SJSA1 (cell line): ENCODE measurements around the gene IMPDH1. TPM values are rescaled to one million over a fixed set of nuclear protein-coding genes. Genes with fewer than 3 reads are reported as not detected.

ENCODE experiments used
- DNase-seq, 2 experiments: peaks; one replicate each; pipeline ENCODE4 v3.0.0-alpha.2; 2015 to 2020; ENCODE audit warnings: low spot score in 2 of 2, low read depth in 1 of 2
- H3K27ac ChIP-seq: fragments of 250-450 bp; sonication (Bioruptor Pico); 2 replicates; pipeline ENCODE4 v1.5.1; 2020; ENCODE audit warnings: mild to moderate bottlenecking, moderate library complexity
- H3K27me3 ChIP-seq: fragments of 250-450 bp; sonication (Bioruptor Pico); replicated peaks from 2 replicates; pipeline ENCODE4 v1.5.1; 2020; ENCODE audit warnings: mild to moderate bottlenecking, moderate library complexity
- H3K36me3 ChIP-seq: fragments of 250-450 bp; sonication (Bioruptor Pico); 2 replicates; pipeline ENCODE4 v1.5.1; 2020; ENCODE audit warnings: mild to moderate bottlenecking
- H3K4me1 ChIP-seq: fragments of 250-450 bp; sonication (Bioruptor Pico); replicated peaks from 2 replicates; pipeline ENCODE4 v1.6.1; 2021; ENCODE audit warnings: mild to moderate bottlenecking
- H3K4me3 ChIP-seq: fragments of 250-450 bp; sonication (Bioruptor Pico); 2 replicates; pipeline ENCODE4 v1.5.1; 2020; ENCODE audit warnings: mild to moderate bottlenecking
- H3K9me3 ChIP-seq: fragments of 250-450 bp; sonication (Bioruptor Pico); replicated peaks from 2 replicates; pipeline ENCODE4 v1.5.1; 2020; ENCODE audit warnings: mild to moderate bottlenecking
- total RNA-seq: library from RNA; depleted of rRNA; stranded (reverse); fragments of >200 nt; shearing (Covaris generic); gene quantifications from 2 replicates; pipeline ENCODE4 v1.2.3, GENCODE V29; 2014

IMPDH1 gene
- total RNA-seq, 1 experiment from 2014 or later = 53.6 TPM

DNA sequence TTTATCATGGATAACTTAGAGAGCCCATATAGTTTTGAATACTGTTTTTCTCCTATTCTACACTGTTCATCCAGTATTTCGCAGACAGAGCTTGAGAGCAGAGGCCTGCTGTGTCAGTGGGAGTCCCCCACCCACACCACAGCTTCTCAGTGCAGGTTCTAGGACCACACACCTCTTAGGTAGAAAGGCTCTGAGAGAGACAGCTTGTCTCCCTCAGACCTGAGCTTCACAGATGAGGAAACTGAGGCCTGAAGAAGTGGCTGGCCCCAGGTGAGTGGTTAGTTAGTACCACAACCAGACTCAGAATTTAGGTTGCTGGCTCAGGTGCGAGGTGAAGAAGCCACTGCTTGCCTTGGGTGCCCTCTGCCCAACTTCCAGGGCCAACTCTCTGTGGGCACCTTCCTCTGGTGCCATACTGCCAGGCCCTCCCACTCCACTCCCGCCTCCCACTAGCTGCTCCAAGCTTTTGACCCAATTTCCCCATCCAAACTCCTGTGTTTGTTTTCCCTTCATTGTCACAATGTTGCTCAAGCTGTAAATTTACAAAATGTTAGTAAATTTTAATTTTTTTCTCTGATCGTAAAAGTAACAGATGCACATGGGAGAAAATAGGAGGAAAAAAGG, 38.3 kb upstream of the IMPDH1 start:
- Histone ChIP-seq H3K4me3 (no peak overlapping the region), H3K27me3 (no peaks in the 10 kb centered on the region), H3K9me3 (no peaks in the 10 kb centered on the region), H3K27ac (no peak overlapping the region), H3K36me3 (no peaks in the 10 kb centered on the region), H3K4me1 (no peaks in the 10 kb centered on the region)
- DNase-seq = no peak

- H3K4me1 ChIP-seq = no peaks in the 10 kb centered on the region
- no peak for DNase-seq
- H3K27ac ChIP-seq = no peak overlapping the region
- H3K36me3 ChIP-seq = no peaks in the 10 kb centered on the region
- no peaks in the 10 kb centered on the region for H3K27me3 ChIP-seq
- H3K9me3 ChIP-seq = no peaks in the 10 kb centered on the region
- no peak overlapping the region for H3K4me3 ChIP-seq
Observed at GRCh38 chr7:128446306-128446705, 36.5 kb upstream of the IMPDH1 start.

DNA sequence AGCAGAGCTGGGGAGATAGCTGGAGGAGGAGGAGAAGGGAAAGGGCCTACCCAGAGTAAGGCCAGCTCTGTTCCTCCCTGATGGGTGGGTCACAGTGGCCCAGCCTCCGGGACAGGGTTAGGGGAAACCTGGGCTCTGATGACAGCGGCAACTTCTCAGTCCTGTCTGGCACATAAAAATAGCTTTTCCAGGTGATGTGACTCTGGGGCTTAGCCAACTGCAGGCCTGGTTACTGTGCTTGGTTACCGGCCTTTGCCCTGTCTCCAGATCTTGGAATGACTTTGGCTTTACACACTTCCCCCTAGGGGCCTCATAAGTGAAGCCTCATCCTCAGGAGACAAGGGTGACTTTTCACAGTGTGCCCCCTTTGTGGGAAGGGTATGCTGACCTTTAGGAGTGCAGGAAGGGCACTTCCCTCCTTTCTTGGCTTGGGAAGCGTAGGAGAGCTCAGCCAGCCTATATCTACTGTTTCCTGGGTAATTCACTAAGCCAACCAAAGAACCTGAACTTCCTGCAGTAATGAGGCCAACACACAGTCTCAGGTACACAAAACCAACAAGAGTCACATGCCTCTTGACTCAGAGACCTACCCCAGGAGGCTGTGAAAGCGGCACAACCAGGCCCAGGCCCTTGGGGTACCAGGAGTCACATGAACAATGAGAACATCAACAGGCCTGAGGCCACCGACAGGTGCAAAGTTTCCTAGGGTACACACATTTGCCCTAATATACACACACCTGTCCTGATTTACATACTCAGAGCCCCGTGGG, 34.2 kb upstream of the IMPDH1 start:
- no peaks in the 10 kb centered on the region for H3K9me3 ChIP-seq
- H3K27me3 ChIP-seq = no peaks in the 10 kb centered on the region
- no peak for DNase-seq
- no peaks in the 10 kb centered on the region for H3K4me1 ChIP-seq
- H3K4me3 ChIP-seq = no peak overlapping the region
- no peaks in the 10 kb centered on the region for H3K36me3 ChIP-seq
- H3K27ac ChIP-seq = no peak overlapping the region

GRCh38 chr7:128442356-128442755, 32.6 kb upstream of the IMPDH1 start:
- H3K4me1 ChIP-seq = no peaks in the 10 kb centered on the region
- H3K36me3 ChIP-seq = no peaks in the 10 kb centered on the region
- H3K27me3 ChIP-seq = no peaks in the 10 kb centered on the region
- H3K4me3 ChIP-seq = no peak overlapping the region
- H3K9me3 ChIP-seq = no peaks in the 10 kb centered on the region
- no peak for DNase-seq
- H3K27ac ChIP-seq = no peak overlapping the region

GRCh38 chr7:128437426-128438332, 27.9 kb upstream of the IMPDH1 start:
- Histone ChIP-seq H3K27me3 (no peaks in the 10 kb centered on the region), H3K4me1 (peaks cover 21% of the 10 kb centered on the region), H3K4me3 (no peak overlapping the region), H3K36me3 (no peaks in the 10 kb centered on the region), H3K9me3 (no peaks in the 10 kb centered on the region), H3K27ac (no peak overlapping the region)
- no peak for DNase-seq

DNA sequence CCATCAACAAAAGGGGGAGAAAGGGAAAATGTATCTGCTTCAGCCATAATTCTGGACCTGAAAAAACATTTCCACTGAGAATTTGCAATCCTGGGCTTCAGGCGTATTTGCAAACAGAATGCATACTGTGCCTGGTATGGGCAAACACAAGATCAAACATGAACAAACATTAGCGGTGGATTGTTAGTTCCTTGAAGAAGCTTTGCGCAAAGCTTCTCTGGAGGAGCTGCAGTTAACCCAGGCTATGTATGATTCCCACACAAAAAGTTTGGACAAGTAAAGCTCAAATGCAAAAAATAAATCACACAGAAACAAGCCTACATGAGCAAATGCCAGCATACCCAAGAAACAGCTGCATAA, 25.5 kb upstream of the IMPDH1 start:
- DNase-seq = no peak
- H3K27ac ChIP-seq = no peak overlapping the region

GRCh38 chr7:128434413-128435326, 24.9 kb upstream of the IMPDH1 start:
- DNase-seq = no peak
- Histone ChIP-seq H3K9me3 (no peaks in the 10 kb centered on the region), H3K27ac (no peak overlapping the region), H3K4me1 (peaks cover 43% of the 10 kb centered on the region), H3K36me3 (no peaks in the 10 kb centered on the region), H3K27me3 (no peaks in the 10 kb centered on the region), H3K4me3 (no peak overlapping the region)

More for the DNA sequence above, 25.5 kb upstream of the IMPDH1 start:
- Histone ChIP-seq H3K4me3 (no peak overlapping the region), H3K27me3 (no peaks in the 10 kb centered on the region), H3K36me3 (no peaks in the 10 kb centered on the region), H3K4me1 (peaks cover 43% of the 10 kb centered on the region), H3K9me3 (no peaks in the 10 kb centered on the region)

DNA sequence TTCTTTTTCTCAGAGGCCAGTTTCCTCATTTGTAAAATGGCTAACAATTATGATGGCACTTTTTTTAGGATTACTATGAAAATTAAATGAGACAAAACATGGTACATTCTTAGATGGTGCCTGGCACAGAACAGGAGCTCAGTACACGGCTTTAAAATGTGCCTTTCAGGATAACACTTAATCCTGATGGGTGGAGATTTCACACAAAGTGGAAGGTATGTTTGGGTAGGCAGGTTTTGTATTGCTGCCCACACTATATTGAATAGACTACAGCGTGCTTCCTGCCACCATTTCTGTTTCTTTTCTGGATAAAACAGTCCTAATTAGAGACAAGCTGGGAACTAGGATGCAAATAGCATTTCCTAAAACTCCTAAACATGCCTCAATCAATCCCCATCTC, 22.0 kb upstream of the IMPDH1 start:
- no peak for DNase-seq
- Histone ChIP-seq H3K4me3 (no peak overlapping the region), H3K27me3 (no peaks in the 10 kb centered on the region), H3K27ac (no peak overlapping the region), H3K4me1 (peaks cover 43% of the 10 kb centered on the region), H3K9me3 (no peaks in the 10 kb centered on the region), H3K36me3 (no peaks in the 10 kb centered on the region)

DNA sequence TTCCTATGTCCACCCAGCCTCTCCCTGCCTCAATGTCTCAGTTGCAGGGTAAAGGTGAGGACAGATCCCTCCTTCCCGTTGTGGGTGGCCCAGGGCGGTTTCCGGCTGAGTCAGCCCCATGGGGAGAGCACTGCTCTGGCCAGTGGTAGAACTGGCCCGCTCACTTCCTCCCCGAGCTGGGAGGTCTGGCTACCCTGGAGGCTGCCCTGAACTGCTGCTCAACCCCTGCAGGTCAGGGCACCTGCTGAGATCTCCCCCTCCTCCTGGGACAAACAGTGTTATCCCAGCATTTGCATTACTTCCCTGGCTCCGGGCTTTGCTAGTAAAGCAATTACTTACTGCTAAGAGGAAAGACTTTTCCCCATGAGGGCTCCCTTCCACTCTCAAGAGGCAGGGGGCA, 21.4 kb upstream of the IMPDH1 start:
- Histone ChIP-seq H3K36me3 (no peaks in the 10 kb centered on the region), H3K4me3 (no peak overlapping the region), H3K27me3 (no peaks in the 10 kb centered on the region), H3K4me1 (peaks cover 43% of the 10 kb centered on the region), H3K9me3 (no peaks in the 10 kb centered on the region), H3K27ac (no peak overlapping the region)
- peak; percentile 75 to 90 for DNase-seq

GRCh38 chr7:128430207-128430606, 20.4 kb upstream of the IMPDH1 start:
- Histone ChIP-seq H3K4me1 (peaks cover 43% of the 10 kb centered on the region), H3K27me3 (no peaks in the 10 kb centered on the region), H3K4me3 (no peak overlapping the region), H3K9me3 (no peaks in the 10 kb centered on the region), H3K27ac (no peak overlapping the region), H3K36me3 (no peaks in the 10 kb centered on the region)
- DNase-seq = no peak

DNA sequence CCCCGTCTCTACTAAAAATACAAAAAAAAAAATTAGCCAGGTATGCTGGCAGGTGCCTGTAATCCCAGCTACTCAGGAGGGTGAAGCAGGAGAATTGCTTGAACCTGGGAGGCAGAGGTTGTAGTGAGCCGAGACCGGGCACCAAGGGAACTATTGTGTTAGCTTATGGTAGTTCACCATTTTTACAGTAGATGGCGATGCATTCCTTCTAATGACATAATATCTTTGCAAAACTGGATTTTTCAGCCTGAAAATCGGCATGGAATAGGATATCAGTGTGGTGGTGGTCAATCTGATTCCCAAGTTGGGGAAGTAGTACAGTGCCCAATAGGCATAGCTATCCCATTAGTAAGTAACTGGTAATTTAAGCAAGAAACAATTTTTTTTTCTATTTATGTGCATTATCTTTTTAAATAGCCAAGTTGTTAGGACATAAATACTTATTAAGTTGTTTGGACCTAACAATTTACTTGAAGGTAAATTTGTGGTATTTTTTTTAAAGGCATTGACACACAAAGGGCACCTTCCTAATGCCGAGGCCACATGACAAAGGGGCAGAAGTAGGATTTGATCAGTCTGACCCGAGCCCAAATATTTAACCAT, 17.6 kb upstream of the IMPDH1 start:
- DNase-seq = peak in 1 of 2 experiments; percentile 44
- Histone ChIP-seq H3K4me1 (peaks cover 19% of the 10 kb centered on the region), H3K27me3 (no peaks in the 10 kb centered on the region), H3K27ac (no peak overlapping the region), H3K9me3 (no peaks in the 10 kb centered on the region), H3K4me3 (no peak overlapping the region), H3K36me3 (no peaks in the 10 kb centered on the region)

DNA sequence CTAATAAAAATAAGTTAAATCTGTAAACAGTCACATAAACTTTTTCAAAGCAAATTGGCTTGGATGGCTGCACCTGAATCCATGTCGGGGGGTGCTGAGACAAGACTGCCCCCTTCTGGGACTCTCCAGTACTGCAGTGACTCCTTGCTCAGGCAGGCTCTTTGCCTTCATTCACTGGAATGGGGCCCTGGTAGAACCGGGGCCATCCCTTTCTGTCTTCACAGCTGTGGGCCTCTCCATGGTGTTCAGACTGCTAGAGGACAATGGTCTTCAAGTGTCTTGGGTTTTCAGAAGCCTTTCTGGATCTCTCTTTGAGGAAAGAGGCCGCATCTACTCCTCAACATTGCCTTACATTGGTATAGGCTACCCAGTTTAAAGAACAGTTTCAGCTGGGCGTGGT, 16.1 kb upstream of the IMPDH1 start:
- Histone ChIP-seq H3K27ac (no peak overlapping the region), H3K4me1 (peaks cover 6% of the 10 kb centered on the region), H3K27me3 (no peaks in the 10 kb centered on the region), H3K9me3 (no peaks in the 10 kb centered on the region), H3K4me3 (no peak overlapping the region), H3K36me3 (no peaks in the 10 kb centered on the region)
- DNase-seq = peak; percentile 53 to 65
